GM13976 (cell line): ENCODE data around the gene TBATA.

Experiments
- DNase-seq: peaks from one replicate; pipeline ENCODE4 v3.0.0; 2012; ENCODE audit warnings: low spot score
- in situ Hi-C: fragments of 300-500 bp; cut with MboI; formaldehyde crosslinking; loops from one replicate; pipeline ENCODE4 v1.12.0; 2022; ENCODE audit warnings: low sequenced_read_pairs, mixed read lengths, inconsistent platforms; ENCODE audit not compliant: unreplicated experiment
- TF ChIP-seq, protein P1 (sequence below): IDR thresholded peaks from 2 replicates; pipeline ENCODE4 v1.5.1; 2012; ENCODE audit warnings: borderline replicate concordance, mild to moderate bottlenecking; ENCODE audit not compliant: insufficient read depth; ENCODE audit errors: extremely low read depth, missing control alignments, control extremely low read depth

TBATA gene, protein sequence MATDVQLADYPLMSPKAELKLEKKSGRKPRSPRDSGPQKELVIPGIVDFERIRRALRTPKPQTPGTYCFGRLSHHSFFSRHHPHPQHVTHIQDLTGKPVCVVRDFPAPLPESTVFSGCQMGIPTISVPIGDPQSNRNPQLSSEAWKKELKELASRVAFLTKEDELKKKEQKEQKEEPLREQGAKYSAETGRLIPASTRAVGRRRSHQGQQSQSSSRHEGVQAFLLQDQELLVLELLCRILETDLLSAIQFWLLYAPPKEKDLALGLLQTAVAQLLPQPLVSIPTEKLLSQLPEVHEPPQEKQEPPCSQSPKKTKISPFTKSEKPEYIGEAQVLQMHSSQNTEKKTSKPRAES

DNA sequence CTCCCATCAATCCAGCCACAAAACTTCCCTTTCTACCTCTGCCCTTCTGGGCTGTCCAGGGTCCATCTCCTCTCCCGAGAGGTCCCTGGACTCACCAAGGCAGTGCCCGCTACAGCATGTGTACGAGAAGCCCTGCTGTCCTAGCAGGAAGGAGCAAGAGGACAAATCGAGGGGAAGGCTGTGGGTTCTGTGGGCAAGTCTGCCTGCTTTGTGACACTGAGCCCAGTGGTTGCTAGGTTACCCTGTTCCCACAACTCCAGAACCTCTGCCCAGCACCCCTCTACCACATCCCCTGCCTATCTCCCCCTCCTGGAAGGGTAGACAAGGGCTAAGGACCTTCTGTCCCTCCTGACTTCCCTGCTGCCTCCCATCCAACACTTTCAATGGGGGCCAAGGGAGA is at the start of gene TBATA:
Gene TBATA (minus strand): TSS at position 188 of the 400 bp plus-strand sequence. CDS start 1,998 bp downstream, outside the sequence.
- in situ Hi-C loops = no loop called here
- DNase-seq = no peak
- TF ChIP-seq, protein P1, sequence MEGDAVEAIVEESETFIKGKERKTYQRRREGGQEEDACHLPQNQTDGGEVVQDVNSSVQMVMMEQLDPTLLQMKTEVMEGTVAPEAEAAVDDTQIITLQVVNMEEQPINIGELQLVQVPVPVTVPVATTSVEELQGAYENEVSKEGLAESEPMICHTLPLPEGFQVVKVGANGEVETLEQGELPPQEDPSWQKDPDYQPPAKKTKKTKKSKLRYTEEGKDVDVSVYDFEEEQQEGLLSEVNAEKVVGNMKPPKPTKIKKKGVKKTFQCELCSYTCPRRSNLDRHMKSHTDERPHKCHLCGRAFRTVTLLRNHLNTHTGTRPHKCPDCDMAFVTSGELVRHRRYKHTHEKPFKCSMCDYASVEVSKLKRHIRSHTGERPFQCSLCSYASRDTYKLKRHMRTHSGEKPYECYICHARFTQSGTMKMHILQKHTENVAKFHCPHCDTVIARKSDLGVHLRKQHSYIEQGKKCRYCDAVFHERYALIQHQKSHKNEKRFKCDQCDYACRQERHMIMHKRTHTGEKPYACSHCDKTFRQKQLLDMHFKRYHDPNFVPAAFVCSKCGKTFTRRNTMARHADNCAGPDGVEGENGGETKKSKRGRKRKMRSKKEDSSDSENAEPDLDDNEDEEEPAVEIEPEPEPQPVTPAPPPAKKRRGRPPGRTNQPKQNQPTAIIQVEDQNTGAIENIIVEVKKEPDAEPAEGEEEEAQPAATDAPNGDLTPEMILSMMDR = no peak

DNA sequence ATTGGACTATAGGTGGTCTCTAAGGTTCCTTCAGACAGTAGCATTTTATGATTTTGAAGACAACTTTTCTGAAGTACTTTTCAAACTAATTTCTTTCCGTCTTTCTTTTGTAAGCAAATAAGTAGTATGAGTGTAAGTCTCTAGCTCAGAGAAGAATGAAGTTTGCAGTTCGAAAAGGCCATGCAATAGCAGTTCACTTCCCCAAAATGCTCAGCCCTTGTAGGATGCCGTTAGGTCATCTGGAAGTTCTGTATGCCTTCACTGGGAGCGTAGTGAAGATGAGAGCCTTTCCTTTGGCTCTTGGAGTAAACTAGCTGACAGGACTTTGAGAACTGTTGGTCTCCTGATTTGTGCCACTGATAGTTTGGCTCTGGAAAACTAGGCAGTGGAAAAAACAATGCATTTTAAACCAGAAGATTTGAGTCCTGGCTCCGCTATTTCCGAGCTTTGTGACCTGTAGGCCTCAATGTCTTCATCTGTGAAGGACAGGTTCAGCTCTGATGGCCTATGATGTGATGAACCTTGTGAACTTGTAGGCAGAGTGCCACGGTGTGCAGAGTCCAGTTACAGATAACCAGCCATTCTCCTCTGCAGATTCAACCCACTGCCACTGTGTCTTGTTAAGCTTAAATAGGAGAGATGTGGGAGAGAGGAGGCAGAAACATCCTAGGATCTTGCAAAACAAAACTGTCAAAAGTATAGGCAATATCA is 49.4 kb upstream of the TBATA start:
- TF ChIP-seq, protein P1 = no peak
- in situ Hi-C loops = no loop called here
- no peak for DNase-seq

DNA sequence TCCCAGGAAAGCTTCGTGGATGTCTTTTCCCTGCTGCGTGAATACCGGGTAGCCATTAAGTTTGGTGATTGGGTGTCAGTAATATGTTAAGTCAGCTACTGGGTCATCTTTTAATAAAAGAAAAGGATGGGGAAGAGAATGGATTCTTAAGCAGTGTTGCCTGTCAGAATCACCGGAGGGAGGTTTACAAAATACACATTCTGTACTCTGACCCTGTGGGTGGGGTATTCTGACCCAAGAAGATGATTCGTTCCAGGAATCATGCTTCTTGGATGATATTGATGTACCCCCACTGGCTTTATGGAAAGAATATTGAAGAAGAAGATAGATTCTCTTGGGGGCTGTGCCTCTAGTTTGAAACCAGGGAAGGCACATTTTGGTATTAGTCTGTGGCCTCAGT is 48.8 kb upstream of the TBATA start:
- in situ Hi-C loops = no loop called here
- no peak for DNase-seq
- TF ChIP-seq, protein P1 = no peak

DNA sequence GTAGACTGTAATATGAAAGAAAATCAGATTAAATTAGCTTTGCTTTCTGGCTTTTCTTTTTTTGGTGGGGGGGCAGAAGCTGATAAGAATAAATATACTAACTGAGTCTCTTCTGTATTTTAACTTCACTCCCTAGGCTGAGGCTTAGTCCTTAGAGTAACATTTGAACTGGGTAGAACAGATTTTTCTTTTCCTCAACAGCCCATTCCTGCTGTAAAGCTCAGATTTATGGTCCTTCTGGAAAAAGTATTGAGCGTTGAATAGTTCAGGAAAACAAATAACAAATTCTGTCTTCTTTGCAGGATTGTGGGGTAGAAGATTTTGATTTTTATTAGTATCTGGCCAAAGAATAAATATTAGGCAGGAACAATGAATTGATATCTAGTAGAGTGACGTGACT is 48.4 kb upstream of the TBATA start:
- no peak for DNase-seq
- in situ Hi-C loops = no loop called here
- TF ChIP-seq, protein P1 = no peak

DNA sequence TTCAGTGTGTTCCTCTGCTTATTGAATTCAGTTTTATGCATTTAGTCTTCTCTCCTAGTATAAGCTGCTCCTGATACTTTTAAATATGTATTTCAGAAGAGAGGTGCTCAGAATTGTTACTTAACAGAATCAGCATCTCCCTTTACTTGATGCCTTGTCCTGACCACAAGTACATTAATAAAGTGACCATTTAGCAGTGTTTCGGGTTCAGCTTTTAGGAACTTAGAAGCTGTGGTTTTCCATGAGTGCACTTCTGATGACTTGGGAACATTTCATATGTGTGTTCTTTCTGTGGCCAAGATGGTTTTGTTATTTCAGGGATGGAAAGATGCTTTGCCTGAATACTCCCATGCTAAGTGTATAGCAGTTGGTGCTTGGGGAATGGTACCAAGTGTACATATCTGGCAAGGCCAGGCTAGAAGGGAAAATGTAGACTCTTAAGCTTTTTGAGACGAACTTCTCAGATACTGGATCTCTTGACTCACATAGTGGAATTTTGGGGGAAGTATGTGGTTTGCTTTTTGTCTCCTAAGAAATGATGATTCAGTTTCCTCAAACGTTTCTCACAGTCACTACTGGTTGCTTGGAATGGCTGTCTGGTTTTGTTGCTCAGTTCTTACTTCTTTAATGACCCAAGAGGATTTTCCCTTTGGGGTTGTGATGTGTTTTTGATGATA is 47.8 kb upstream of the TBATA start:
- no peak for DNase-seq
- in situ Hi-C loops = no loop called here
- TF ChIP-seq, protein P1 = no peak

DNA sequence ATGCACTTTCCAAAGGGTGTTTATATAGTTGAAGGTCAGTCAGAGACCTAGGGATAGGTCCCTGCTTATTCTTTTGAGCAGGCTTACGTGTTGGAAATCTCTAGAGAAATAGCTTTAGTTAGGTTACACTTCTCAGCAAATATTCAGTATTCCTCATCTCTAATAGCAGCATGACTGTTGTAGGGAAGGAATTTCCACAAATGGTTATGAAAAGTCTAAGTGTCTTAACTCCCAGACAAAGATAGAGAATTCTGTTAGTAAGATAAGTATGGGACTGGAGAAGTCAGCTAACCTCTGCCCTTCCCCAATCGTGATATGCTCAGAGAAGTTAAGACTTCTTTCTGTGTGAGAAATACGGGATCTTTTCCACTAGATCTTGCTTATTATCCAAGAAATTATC is 47.0 kb upstream of the TBATA start:
- no peak for DNase-seq
- in situ Hi-C loops = no loop called here
- TF ChIP-seq, protein P1 = no peak
